ENCODE measurements around the gene CRYBB3.

- TF ChIP-seq CTCF (IDR thresholded peaks at IDR 0.05), result no peak
- TF ChIP-seq POLR2A (IDR thresholded peaks at IDR 0.05; ENCODE audit: low read depth), result no peak
- no peak for TF ChIP-seq POLR2AphosphoS5 (IDR thresholded peaks at IDR 0.05)
- no peak for TF ChIP-seq EP300 (IDR thresholded peaks at IDR 0.05)
These were observed 13.6 kb downstream of the CRYBB3 start for GRCh38 chr22:25213221-25213620.

Data from esophagus muscularis mucosa (tissue), 4 donors.